WTC11 (cell line): ENCODE data around the gene GRK3. TPM values are rescaled to one million over a fixed set of nuclear protein-coding genes. Genes with fewer than 3 reads are reported as not detected.

Source experiments
- ATAC-seq: fragments of 200-7000 bp; cut with Tn5 transposase; 2 replicates; pipeline ENCODE4 v1.10.0; 2021; ENCODE audit warnings: mild to moderate bottlenecking, moderate library complexity
- CTCF ChIA-PET: fragments of 300-600 bp; sonication (Branson Sonifier 250); formaldehyde crosslinking; loops from one replicate; lab custom pipeline; 2021; ENCODE audit warnings: antibody characterized with exemption; lab: Charles Lee
- POLR2A ChIA-PET: fragments of 350-600 bp; sonication (Branson Sonifier 250); formaldehyde crosslinking; loops from one replicate; lab custom pipeline; 2021; ENCODE audit warnings: antibody characterized with exemption; lab: Charles Lee
- DNase-seq: peaks from one replicate; pipeline ENCODE4 v3.0.0; 2021; ENCODE audit warnings: low spot score
- H3K27ac Mint-ChIP-seq: 2 replicates; pipeline ENCODE4 v1.8.0; 2021; ENCODE audit warnings: mixed read lengths
- H3K27me3 Mint-ChIP-seq: 2 replicates; pipeline ENCODE4 v1.8.0; 2021; ENCODE audit warnings: low read depth, mild to moderate bottlenecking, moderate library complexity, mixed read lengths
- H3K36me3 Mint-ChIP-seq: 2 replicates; pipeline ENCODE4 v1.8.0; 2021; ENCODE audit warnings: mixed read lengths
- H3K4me1 Mint-ChIP-seq: 2 replicates; pipeline ENCODE4 v1.8.0; 2022; ENCODE audit warnings: mixed read lengths
- H3K4me3 Mint-ChIP-seq: 2 replicates; pipeline ENCODE4 v1.8.0; 2021; ENCODE audit warnings: mild to moderate bottlenecking, moderate library complexity, mixed read lengths
- H3K9me3 Mint-ChIP-seq: 2 replicates; pipeline ENCODE4 v1.8.0; 2021; ENCODE audit warnings: mixed read lengths
- CREB1 ChIP-seq: sonication (generic); formaldehyde crosslinking; IDR thresholded peaks from 2 replicates; pipeline ENCODE4 v1.8.0; 2023; ENCODE audit warnings: mild to moderate bottlenecking, missing genetic modification reagents
- IRF2 ChIP-seq: sonication (generic); formaldehyde crosslinking; IDR thresholded peaks from 2 replicates; pipeline ENCODE4 v1.8.0; 2022; ENCODE audit warnings: low read depth, missing genetic modification reagents, borderline replicate concordance
- KAT7 ChIP-seq: sonication (generic); formaldehyde crosslinking; IDR thresholded peaks from 2 replicates; pipeline ENCODE4 v1.8.1; 2023; ENCODE audit warnings: missing genetic modification reagents, mild to moderate bottlenecking, borderline replicate concordance
- MYBL2 ChIP-seq: sonication (generic); formaldehyde crosslinking; IDR thresholded peaks from 2 replicates; pipeline ENCODE4 v1.8.1; 2023; ENCODE audit warnings: mild to moderate bottlenecking, moderate library complexity, missing genetic modification reagents
- SP1 ChIP-seq: sonication (generic); formaldehyde crosslinking; conservative IDR thresholded peaks from 2 replicates; pipeline ENCODE4 v1.8.1; 2022; ENCODE audit warnings: missing genetic modification reagents
- TEAD4 ChIP-seq: sonication (generic); formaldehyde crosslinking; IDR thresholded peaks from 2 replicates; pipeline ENCODE4 v1.8.0; 2022; ENCODE audit warnings: mild to moderate bottlenecking, missing genetic modification reagents
- ZNF219 ChIP-seq: sonication (generic); formaldehyde crosslinking; IDR thresholded peaks from 2 replicates; pipeline ENCODE4 v1.8.0; 2023; ENCODE audit warnings: missing genetic modification reagents, mild to moderate bottlenecking, borderline replicate concordance
- total RNA-seq: library from RNA; stranded (reverse); gene quantifications from 3 replicates; pipeline ENCODE4 v1.2.3, GENCODE V29; 2021
- TF ChIP-seq, protein P1 (sequence below): fragments of 250-450 bp; sonication (Bioruptor Pico); IDR thresholded peaks from 2 replicates; pipeline ENCODE4 v1.9.0; 2021; ENCODE audit warnings: mild to moderate bottlenecking
- TF ChIP-seq, protein P2 (sequence below): sonication (generic); formaldehyde crosslinking; conservative IDR thresholded peaks from 2 replicates; pipeline ENCODE4 v1.8.1; 2023; ENCODE audit warnings: mild to moderate bottlenecking, low read depth, missing genetic modification reagents, moderate library complexity
- TF ChIP-seq, protein P3 (sequence below): sonication (generic); formaldehyde crosslinking; IDR thresholded peaks from 2 replicates; pipeline ENCODE4 v1.8.1; 2023; ENCODE audit warnings: mild to moderate bottlenecking, missing genetic modification reagents, borderline replicate concordance
- TF ChIP-seq, protein P4 (sequence below): sonication (generic); formaldehyde crosslinking; IDR thresholded peaks from 2 replicates; pipeline ENCODE4 v1.8.0; 2023; ENCODE audit warnings: mild to moderate bottlenecking, missing genetic modification reagents

Gene GRK3
- total RNA-seq, 1 experiment from 2014 or later: 27.1 TPM

DNA sequence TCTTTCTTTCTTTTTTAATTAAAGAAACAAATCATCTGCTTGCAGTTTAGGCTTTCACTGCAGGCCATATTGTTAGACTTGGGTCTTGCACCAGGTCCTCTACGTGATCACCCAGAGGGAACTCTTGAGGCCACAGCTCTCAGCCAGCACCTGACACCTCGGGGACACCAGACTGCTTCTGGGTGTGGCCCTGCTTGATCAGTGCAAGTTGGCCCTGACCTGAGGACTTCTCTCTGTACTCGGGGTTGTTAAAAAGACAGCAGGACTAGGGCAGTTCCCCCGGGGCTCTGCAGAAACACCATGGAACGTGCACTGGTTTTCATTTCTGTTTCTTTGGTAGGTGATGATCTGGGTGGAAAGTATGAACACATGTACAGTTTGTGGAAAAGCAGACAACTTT, 126.3 kb downstream of the GRK3 start (continued):
- TF ChIP-seq TEAD4 (CRISPR knock-in tag) (no peak), KAT7 (CRISPR knock-in tag) (no peak)

- TF ChIP-seq, protein P1, sequence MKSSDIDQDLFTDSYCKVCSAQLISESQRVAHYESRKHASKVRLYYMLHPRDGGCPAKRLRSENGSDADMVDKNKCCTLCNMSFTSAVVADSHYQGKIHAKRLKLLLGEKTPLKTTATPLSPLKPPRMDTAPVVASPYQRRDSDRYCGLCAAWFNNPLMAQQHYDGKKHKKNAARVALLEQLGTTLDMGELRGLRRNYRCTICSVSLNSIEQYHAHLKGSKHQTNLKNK (CRISPR knock-in tag): no peak
- TF ChIP-seq, protein P2, sequence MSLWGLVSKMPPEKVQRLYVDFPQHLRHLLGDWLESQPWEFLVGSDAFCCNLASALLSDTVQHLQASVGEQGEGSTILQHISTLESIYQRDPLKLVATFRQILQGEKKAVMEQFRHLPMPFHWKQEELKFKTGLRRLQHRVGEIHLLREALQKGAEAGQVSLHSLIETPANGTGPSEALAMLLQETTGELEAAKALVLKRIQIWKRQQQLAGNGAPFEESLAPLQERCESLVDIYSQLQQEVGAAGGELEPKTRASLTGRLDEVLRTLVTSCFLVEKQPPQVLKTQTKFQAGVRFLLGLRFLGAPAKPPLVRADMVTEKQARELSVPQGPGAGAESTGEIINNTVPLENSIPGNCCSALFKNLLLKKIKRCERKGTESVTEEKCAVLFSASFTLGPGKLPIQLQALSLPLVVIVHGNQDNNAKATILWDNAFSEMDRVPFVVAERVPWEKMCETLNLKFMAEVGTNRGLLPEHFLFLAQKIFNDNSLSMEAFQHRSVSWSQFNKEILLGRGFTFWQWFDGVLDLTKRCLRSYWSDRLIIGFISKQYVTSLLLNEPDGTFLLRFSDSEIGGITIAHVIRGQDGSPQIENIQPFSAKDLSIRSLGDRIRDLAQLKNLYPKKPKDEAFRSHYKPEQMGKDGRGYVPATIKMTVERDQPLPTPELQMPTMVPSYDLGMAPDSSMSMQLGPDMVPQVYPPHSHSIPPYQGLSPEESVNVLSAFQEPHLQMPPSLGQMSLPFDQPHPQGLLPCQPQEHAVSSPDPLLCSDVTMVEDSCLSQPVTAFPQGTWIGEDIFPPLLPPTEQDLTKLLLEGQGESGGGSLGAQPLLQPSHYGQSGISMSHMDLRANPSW (CRISPR knock-in tag): no peak
- TF ChIP-seq, protein P3, sequence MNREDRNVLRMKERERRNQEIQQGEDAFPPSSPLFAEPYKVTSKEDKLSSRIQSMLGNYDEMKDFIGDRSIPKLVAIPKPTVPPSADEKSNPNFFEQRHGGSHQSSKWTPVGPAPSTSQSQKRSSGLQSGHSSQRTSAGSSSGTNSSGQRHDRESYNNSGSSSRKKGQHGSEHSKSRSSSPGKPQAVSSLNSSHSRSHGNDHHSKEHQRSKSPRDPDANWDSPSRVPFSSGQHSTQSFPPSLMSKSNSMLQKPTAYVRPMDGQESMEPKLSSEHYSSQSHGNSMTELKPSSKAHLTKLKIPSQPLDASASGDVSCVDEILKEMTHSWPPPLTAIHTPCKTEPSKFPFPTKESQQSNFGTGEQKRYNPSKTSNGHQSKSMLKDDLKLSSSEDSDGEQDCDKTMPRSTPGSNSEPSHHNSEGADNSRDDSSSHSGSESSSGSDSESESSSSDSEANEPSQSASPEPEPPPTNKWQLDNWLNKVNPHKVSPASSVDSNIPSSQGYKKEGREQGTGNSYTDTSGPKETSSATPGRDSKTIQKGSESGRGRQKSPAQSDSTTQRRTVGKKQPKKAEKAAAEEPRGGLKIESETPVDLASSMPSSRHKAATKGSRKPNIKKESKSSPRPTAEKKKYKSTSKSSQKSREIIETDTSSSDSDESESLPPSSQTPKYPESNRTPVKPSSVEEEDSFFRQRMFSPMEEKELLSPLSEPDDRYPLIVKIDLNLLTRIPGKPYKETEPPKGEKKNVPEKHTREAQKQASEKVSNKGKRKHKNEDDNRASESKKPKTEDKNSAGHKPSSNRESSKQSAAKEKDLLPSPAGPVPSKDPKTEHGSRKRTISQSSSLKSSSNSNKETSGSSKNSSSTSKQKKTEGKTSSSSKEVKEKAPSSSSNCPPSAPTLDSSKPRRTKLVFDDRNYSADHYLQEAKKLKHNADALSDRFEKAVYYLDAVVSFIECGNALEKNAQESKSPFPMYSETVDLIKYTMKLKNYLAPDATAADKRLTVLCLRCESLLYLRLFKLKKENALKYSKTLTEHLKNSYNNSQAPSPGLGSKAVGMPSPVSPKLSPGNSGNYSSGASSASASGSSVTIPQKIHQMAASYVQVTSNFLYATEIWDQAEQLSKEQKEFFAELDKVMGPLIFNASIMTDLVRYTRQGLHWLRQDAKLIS (CRISPR knock-in tag): no peak
- Mint-ChIP-seq H3K4me1 (peaks cover 12% of the 10 kb centered on the region), H3K27me3 (no peaks in the 10 kb centered on the region), H3K36me3 (peaks cover 16% of the 10 kb centered on the region), H3K4me3 (no peak overlapping the region), H3K27ac (no peak overlapping the region), H3K9me3 (no peaks in the 10 kb centered on the region)
- CTCF ChIA-PET: interaction anchor here (1.9 kb wide), 1 partner anchor 149 kb away, joined by 6 read pairs; no protein-coding TSS in a partner anchor
- POLR2A ChIA-PET: no interaction called here
- DNase-seq: no peak
- no peak for ATAC-seq
Observed at GRCh38 chr22:25692397-25693267, 128.2 kb downstream of the GRK3 start.

- H3K36me3 Mint-ChIP-seq: peaks cover 14% of the 10 kb centered on the region
- CTCF ChIA-PET: interaction anchor here (1.9 kb wide), 1 partner anchor 149 kb away, joined by 6 read pairs; no protein-coding TSS in a partner anchor
- H3K9me3 Mint-ChIP-seq: no peaks in the 10 kb centered on the region
Observed at GRCh38 chr22:25693268-25693565, 128.7 kb downstream of the GRK3 start.

More at GRCh38 chr22:25693268-25693565, 128.7 kb downstream of the GRK3 start:
- no peak for ATAC-seq
- Mint-ChIP-seq H3K27me3 (no peaks in the 10 kb centered on the region), H3K4me3 (no peak overlapping the region), H3K4me1 (peaks cover 12% of the 10 kb centered on the region), H3K27ac (no peak overlapping the region)
- TF ChIP-seq, protein P3 (CRISPR knock-in tag): no peak
- TF ChIP-seq CREB1 (no peak), MYBL2 (CRISPR knock-in tag) (no peak), SP1 (CRISPR knock-in tag) (no peak), IRF2 (CRISPR knock-in tag) (no peak), ZNF219 (CRISPR knock-in tag) (no peak)
- TF ChIP-seq, protein P2 (CRISPR knock-in tag): no peak
- TF ChIP-seq, protein P4, sequence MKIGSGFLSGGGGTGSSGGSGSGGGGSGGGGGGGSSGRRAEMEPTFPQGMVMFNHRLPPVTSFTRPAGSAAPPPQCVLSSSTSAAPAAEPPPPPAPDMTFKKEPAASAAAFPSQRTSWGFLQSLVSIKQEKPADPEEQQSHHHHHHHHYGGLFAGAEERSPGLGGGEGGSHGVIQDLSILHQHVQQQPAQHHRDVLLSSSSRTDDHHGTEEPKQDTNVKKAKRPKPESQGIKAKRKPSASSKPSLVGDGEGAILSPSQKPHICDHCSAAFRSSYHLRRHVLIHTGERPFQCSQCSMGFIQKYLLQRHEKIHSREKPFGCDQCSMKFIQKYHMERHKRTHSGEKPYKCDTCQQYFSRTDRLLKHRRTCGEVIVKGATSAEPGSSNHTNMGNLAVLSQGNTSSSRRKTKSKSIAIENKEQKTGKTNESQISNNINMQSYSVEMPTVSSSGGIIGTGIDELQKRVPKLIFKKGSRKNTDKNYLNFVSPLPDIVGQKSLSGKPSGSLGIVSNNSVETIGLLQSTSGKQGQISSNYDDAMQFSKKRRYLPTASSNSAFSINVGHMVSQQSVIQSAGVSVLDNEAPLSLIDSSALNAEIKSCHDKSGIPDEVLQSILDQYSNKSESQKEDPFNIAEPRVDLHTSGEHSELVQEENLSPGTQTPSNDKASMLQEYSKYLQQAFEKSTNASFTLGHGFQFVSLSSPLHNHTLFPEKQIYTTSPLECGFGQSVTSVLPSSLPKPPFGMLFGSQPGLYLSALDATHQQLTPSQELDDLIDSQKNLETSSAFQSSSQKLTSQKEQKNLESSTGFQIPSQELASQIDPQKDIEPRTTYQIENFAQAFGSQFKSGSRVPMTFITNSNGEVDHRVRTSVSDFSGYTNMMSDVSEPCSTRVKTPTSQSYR (CRISPR knock-in tag): no peak
- POLR2A ChIA-PET: no interaction called here
- DNase-seq: no peak
